Gastrocnemius medialis (tissue), 4 donors: Measurements from ENCODE around the gene CENPP. TPM values are rescaled to one million over a fixed set of nuclear protein-coding genes. Genes with fewer than 3 reads are reported as not detected.

ENCODE experiments used
- ATAC-seq, 2 donors: fragments of 150-250 bp; one replicate each; pipeline ENCODE4 v1.9.1; 2016
- DNase-seq, 2 donors: peaks; one replicate each; pipeline ENCODE4 v3.0.0-alpha.2; 2019
- H3K27ac ChIP-seq, 4 donors: fragments of 200-600 bp; sonication (generic); 1 replicate in 1 of 4; 2 replicates in 3 of 4; pipeline ENCODE4 v1.5.1; 2016 to 2018; ENCODE audit warnings: mild to moderate bottlenecking in 2 of 4, moderate library complexity in 1 of 4
- H3K27me3 ChIP-seq, 3 donors: fragments of 200-600 bp; sonication (generic) in 2 of 3; 1 replicate in 1 of 3; 2 replicates in 2 of 3; pipeline versions ENCODE4 v1.5.1 to v1.6.0; 2016 to 2019; ENCODE audit warnings: mild to moderate bottlenecking in 1 of 3, moderate library complexity in 1 of 3
- H3K36me3 ChIP-seq, 2 donors: fragments of 200-600 bp; sonication (generic) in 1 of 2; one replicate each; pipeline ENCODE4 v1.5.1; 2017 to 2018
- H3K4me1 ChIP-seq, 2 donors: fragments of 200-600 bp; sonication (generic) in 1 of 2; one replicate each; pipeline ENCODE4 v1.5.1; 2016 to 2017; ENCODE audit warnings: mild to moderate bottlenecking in 2 of 2
- H3K4me3 ChIP-seq, 4 donors: fragments of 200-600 bp; sonication (generic) in 3 of 4; 1 replicate in 1 of 4; 2 replicates in 3 of 4; pipeline ENCODE4 v1.5.1; 2016 to 2019; ENCODE audit warnings: mild to moderate bottlenecking in 2 of 4
- H3K9me3 ChIP-seq, 3 donors: fragments of 200-600 bp; sonication (generic) in 2 of 3; 1 replicate in 1 of 3; 2 replicates in 2 of 3; pipeline ENCODE4 v1.5.1; 2016 to 2019
- POLR2A ChIP-seq, 2 donors: fragments of 450-650 bp; IDR thresholded peaks; one replicate each; pipeline ENCODE4 v1.6.1; 2017; ENCODE audit warnings: antibody characterized with exemption in 2 of 2, mild to moderate bottlenecking in 2 of 2, moderate library complexity in 2 of 2
- in situ Hi-C, 4 donors: fragments of 200-750 bp; cut with MboI; loops; one replicate each; pipeline versions ENCODE4 v1.15.0 to v1.8.0; 2017; ENCODE audit warnings: low sequenced_read_pairs in 4 of 4
- intact Hi-C: fragments of 100-400 bp; cut with DNase I; formaldehyde crosslinking; loops from one replicate; pipeline ENCODE4 v1.15.1; 2023; ENCODE audit warnings: low total_unique reads
- total RNA-seq, 4 donors: library from RNA; depleted of rRNA; stranded (reverse); fragments of >200 nt; gene quantifications; one replicate each; pipeline versions ENCODE4 v1.1.0 to v1.2.3, GENCODE V29; 2016
- TF ChIP-seq, protein P1 (sequence below), 5 experiments: fragments of 450-650 bp in 3 of 5; fragments of 200-600 bp in 2 of 5; sonication (generic) in 2 of 5; IDR thresholded peaks in 4 of 5; conservative IDR thresholded peaks in 1 of 5; 1 replicate in 4 of 5; 2 replicates in 1 of 5; pipeline ENCODE4 v1.5.1; 2016 to 2019; ENCODE audit warnings: antibody characterized with exemption in 5 of 5, mild to moderate bottlenecking in 3 of 5, moderate library complexity in 3 of 5

CENPP gene
- total RNA-seq, 4 donors from 2014 or later, result 1.8 to 11.5 (median 8.7) TPM

DNA sequence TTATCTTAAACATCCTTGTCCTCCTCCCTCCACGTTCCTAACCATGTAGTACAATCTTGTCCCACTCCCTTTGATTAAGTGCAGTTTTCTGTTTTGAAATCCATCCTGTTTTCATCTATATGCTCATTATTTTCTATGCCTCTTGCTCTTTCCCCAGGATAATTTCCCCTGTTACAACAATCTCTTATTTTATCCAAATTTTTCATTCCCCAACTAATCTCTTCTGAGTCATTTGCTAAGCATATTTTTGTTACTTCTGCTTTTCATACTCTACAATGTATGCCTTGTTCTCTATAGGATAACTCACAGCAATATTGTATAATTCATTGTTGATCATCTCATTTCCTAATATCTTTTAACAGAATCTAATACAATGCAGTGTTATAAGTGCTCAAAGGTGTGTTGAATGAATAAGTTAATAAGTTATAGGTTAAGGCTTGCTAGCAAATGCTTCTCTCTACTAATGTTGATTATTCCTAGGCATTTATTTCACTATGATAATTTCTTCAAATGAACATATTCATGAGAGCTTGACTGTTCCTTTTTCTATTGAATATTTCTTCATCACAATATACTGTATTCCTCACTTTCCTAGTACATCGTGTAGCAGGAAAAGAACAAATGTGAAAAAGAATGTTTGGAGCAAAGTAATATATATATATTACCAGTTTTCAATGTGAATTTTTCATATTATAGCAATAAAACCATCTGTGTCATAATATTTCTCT lies 97.0 kb downstream of the CENPP start:
- H3K27me3 ChIP-seq, result no peaks in the 10 kb centered on the region
- no peaks in the 10 kb centered on the region for H3K36me3 ChIP-seq
- ATAC-seq (no peak), DNase-seq (no peak)
- H3K4me3 ChIP-seq, result no peak overlapping the region
- in situ Hi-C loops, result no loop called here
- intact Hi-C loops, result no loop called here
- no peak overlapping the region for H3K27ac ChIP-seq
- TF ChIP-seq, protein P1, sequence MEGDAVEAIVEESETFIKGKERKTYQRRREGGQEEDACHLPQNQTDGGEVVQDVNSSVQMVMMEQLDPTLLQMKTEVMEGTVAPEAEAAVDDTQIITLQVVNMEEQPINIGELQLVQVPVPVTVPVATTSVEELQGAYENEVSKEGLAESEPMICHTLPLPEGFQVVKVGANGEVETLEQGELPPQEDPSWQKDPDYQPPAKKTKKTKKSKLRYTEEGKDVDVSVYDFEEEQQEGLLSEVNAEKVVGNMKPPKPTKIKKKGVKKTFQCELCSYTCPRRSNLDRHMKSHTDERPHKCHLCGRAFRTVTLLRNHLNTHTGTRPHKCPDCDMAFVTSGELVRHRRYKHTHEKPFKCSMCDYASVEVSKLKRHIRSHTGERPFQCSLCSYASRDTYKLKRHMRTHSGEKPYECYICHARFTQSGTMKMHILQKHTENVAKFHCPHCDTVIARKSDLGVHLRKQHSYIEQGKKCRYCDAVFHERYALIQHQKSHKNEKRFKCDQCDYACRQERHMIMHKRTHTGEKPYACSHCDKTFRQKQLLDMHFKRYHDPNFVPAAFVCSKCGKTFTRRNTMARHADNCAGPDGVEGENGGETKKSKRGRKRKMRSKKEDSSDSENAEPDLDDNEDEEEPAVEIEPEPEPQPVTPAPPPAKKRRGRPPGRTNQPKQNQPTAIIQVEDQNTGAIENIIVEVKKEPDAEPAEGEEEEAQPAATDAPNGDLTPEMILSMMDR (IDR thresholded peaks at IDR 0.05 in 4 of 5, conservative IDR thresholded peaks at IDR 0.05 in 1 of 5), result no peak
- no peak for TF ChIP-seq POLR2A (IDR thresholded peaks at IDR 0.05)
- no peaks in the 10 kb centered on the region for H3K4me1 ChIP-seq
- H3K9me3 ChIP-seq, result no peaks in the 10 kb centered on the region

DNA sequence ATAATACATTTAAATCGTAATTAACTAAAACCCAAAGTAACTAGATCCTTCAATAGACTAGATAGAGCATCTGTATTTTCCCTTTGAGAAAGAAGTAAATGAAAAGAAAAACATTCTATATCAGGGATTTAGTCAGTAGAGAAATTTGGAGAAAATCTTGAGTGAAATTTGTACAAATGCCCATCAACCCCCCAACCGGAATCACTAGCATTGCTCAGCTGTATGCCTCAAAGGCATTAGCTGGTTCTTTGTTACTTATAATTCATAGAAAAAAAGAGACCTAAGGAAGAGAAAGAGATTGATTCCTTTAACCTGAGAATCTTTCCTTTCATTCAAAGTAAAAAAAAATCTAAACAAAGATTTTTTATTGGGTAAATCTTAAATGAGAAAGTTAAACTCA lies 97.9 kb downstream of the CENPP start:
- H3K27ac ChIP-seq, result no peak overlapping the region
- H3K4me3 ChIP-seq, result peak overlapping the region in 2 of 4 donors; percentile 19 to 31
- ATAC-seq, result no peak
- intact Hi-C loops (no loop called here), in situ Hi-C loops (no loop called here)
- DNase-seq, result no peak
- H3K9me3 ChIP-seq, result no peaks in the 10 kb centered on the region
- H3K27me3 ChIP-seq, result no peaks in the 10 kb centered on the region
- TF ChIP-seq, protein P1 (IDR thresholded peaks at IDR 0.05 in 4 of 5, conservative IDR thresholded peaks at IDR 0.05 in 1 of 5), result no peak
- no peak for TF ChIP-seq POLR2A (IDR thresholded peaks at IDR 0.05)
- H3K36me3 ChIP-seq, result no peaks in the 10 kb centered on the region
- no peaks in the 10 kb centered on the region for H3K4me1 ChIP-seq

DNA sequence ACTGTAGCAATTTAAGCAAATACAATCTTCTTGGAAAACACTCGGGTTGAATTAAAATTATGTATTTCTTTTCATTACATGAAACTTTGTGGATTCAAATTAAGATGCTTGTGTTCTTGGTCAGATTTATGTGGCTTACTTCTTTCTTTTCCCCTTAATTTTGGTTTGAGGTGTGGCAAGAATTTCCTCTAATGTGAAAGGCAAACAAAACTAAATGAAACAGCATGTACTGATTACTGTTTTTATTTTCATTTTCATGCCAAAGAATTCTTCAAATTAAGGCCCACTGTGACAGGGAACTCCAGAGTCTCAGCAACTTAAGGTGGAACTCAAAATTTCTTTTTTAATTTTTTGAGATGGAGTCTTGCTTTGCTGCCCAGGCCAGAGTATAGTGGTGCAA lies 98.6 kb downstream of the CENPP start, which contains the start of gene OMD:
Gene OMD (minus strand): TSS at position 132 of the 400 bp plus-strand sequence. CDS start 6,913 bp downstream, outside the sequence.
- Histone ChIP-seq H3K4me3 (peak within 1 kb of the TSS in 3 of 4 donors; percentile 17 to 31 (median 19)), H3K27me3 (no peaks in the 10 kb centered on the region), H3K9me3 (no peaks in the 10 kb centered on the region), H3K36me3 (no peaks in the 10 kb centered on the region), H3K4me1 (no peaks in the 10 kb centered on the region), H3K27ac (peak within 1 kb of the TSS in 1 of 4 donors; percentile 29)
- in situ Hi-C loops (no loop called here), intact Hi-C loops (no loop called here)
- TF ChIP-seq, protein P1 (IDR thresholded peaks at IDR 0.05 in 4 of 5, conservative IDR thresholded peaks at IDR 0.05 in 1 of 5), result no peak
- no peak for TF ChIP-seq POLR2A (IDR thresholded peaks at IDR 0.05)
- DNase-seq, result no peak
- ATAC-seq, result no peak

DNA sequence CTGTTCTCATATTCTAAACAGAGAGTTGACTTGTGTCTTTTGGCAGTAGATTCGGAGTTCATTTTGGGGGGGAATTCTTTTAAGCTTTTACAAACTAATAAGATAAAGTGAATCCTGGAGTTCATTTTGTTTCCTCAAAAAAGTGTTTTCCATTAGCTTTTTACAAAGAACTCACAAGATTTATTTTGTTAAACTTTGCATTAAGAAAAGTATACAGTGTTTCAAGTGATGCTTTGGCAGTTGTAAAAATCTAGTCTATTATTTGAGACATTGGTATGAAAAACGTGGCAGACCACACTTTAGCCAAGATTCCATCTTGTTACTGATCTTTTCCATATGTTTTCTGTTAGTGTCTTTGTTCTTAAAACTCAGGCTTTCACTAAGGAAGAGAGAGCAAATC lies 99.7 kb downstream of the CENPP start:
- no peak for TF ChIP-seq POLR2A (IDR thresholded peaks at IDR 0.05)
- TF ChIP-seq, protein P1 (IDR thresholded peaks at IDR 0.05 in 4 of 5, conservative IDR thresholded peaks at IDR 0.05 in 1 of 5), result no peak
- H3K4me3 ChIP-seq, result no peak overlapping the region
- H3K27me3 ChIP-seq, result no peaks in the 10 kb centered on the region
- H3K9me3 ChIP-seq, result no peaks in the 10 kb centered on the region
- no peak for ATAC-seq
- intact Hi-C loops, result no loop called here
- no peak overlapping the region for H3K27ac ChIP-seq
- no peaks in the 10 kb centered on the region for H3K4me1 ChIP-seq
- DNase-seq, result no peak
- H3K36me3 ChIP-seq, result no peaks in the 10 kb centered on the region
- in situ Hi-C loops, result no loop called here
